GM21360 (cell line): ENCODE measurements around the gene PWWP2B.
"Not testable (repeated sequence)": the region's sequence is repeated elsewhere in the genome, so short reads cannot be mapped to it uniquely, and the experiment has no call there.

Experiments
- ATAC-seq: cut with Tn5 transposase; IDR thresholded peaks from one replicate; pipeline ENCODE4 v1.9.1; 2021; ENCODE audit warnings: mild to moderate bottlenecking, moderate library complexity; ENCODE audit not compliant: unreplicated experiment

PWWP2B gene

DNA sequence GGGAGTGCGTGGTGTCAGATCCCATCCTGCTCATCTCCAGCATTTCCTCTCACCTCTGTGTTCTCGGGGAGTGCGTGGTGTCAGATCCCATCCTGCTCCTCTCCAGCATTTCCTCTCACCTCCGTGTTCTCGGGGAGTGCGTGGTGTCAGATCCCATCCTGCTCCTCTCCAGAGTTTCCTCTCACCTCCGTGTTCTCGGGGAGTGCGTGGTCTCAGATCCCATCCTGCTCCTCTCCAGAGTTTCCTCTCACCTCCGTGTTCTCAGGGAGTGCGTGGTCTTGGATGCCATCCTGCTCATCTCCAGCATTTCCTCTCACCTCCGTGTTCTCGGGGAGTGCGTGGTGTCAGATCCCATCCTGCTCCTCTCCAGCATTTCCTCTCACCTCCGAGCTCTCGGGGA, 18.0 kb upstream of the PWWP2B start:
- not testable (repeated sequence) for ATAC-seq

DNA sequence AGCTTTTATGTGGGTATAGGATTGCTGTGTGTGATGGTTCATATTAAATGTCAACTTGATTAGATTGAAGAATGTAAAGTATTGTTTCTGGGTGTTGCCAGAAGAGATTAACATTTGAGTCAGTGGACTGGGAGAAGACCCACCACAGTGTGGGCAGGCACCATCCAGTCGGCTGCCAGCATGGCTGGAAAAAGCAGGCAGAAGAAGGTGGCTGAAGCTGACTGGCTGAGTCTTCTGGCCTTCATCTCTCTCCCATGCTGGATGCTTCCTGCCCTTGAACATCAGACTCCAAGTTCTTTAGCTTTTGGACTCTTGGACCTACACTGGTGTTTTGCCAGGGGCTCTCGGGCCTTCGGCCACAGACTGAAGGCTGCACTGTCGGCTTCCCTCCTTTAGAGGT, 16.0 kb upstream of the PWWP2B start:
- not testable (repeated sequence) for ATAC-seq

DNA sequence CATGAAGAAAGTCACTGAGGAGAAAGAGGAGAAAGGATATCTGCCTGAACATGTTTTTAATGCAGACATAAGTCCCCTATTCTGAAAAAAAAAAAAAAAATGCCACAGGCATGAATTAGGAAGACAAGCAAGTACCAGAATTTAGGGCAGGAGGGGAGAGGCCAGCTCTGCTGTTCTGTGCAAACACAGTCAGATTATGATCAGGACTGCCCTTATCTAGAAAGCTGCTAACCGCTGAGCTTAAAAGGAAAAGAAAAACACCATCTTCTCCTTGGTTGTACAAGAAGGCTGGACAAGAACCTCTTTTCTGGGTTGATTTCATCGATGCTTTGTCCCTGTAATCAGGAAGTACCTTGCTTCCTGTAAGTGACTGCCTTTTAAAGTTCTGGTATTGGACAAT, 15.3 kb upstream of the PWWP2B start:
- ATAC-seq: no peak

DNA sequence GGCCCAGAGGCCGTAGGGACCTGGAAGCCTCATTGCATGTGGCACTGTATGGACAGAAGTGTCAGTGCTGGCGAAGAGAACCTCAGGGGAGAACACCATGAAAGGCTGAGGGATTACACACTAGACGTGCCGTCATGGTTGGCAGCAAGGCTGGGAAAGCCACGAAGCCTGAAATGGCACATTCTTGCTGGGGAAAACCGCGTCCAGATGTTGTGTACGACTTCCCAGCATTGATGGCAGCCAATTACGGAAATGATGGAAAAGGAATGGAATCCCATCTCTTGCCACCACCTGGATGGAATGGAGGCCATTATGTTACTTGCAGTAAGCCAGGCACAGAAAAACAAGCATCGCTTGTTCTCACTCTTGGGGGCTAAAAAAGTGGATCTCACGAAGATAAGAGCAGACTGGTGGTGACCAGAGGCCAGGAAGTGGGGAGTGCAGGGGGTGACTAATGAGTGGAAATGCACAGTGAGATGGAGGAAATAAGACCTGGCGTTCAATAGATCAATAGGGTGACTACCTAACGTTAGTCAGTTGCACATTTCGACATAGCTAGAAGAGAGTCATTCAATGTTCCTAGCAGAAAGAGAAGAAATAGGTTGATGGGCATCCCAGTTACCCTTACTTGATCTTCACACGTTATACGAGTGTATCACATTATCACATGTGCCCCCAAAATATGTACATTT, 14.6 kb upstream of the PWWP2B start:
- ATAC-seq: no peak

DNA sequence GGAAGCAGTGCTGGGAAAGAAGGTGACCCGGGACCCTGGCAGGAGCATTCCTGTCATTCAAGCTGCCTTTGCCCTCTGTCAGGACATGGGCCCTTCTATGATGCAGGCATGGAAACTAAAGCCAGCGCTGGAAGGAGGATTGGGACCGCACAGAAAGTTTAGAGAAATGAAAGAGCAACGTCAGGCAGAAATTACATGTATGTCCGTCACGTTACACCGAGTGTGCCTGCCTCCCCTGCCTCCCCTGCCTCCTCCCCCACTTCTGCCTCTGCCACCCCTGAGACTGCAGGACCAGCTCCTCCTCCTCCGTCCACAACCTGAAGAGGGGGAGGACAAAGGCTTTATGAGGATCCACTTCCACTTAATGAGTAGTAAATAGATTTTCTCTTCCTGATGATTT, 13.9 kb upstream of the PWWP2B start:
- no peak for ATAC-seq

DNA sequence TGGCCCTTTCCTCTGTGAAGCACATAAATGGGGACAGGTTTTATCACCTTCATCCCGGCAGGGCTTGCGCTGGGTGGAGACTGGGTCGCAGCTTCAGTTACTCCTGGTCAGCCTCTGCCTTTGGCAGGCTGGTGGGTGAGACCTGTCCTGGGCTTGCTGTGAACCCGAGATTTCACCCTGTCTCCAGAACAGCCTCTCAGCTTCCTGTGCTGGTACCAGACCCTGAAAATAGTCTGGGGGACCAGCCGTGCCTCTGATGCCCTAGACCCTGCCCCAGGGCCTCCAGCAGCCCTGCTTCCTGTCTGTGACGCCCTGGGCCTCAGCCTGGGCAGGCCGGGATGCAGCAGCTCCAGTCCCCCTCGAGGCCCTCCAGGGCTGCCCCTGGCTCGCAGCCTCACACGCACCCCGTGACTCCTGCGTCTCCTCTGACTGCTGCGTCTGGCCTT, 13.2 kb upstream of the PWWP2B start:
- no peak for ATAC-seq

DNA sequence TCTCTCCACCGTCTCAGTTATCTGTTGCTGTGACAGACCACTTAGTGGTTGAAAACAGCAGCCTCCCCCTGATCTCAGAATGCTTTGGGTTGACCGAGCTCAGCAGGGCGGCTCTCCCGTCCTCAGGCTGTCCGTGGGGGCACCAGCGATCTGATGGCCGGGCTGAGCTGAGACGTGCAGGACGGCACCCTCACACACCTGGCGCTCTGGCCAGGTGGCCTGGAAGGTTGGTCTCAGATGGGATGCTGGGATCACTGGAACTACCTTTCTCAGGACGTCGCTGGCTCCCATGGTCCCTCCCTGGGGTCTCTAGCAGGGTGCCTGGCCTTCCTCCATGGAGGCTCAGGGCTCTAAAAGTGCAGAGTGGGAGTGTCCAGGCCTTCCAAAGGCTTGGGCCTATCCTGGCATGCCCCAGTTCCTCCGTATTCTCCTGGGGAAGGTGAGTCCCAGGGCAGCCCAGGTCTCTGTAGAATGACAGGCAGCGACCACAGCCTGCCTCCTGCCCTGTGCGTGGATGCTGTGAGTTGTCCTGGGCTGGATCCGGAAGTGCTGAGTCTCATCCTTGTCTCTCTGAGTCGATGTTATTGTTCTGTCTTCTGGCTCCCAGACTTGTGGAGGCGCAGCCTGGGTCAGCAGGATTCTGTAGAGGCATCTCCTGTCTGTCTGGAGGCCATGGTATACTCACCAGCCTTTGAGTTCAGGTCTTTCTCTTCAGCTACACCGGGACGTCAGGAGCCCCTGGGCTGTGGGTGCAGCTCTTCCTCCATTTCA, 12.2 kb upstream of the PWWP2B start:
- no peak for ATAC-seq

DNA sequence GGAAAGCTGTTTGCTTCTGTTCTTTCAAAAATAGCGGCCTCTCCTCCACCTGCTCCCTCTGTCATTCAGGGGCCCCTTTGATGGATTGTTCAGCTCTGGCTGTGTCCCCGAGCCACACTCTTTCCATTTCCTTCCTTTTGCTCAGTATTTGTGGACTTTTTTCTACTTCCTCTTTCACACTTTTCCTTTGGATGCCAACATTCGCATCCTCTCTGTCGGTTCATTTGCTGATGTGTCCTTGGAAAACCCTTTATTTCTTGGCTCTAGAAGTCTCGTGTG, 11.7 kb upstream of the PWWP2B start:
- no peak for ATAC-seq

DNA sequence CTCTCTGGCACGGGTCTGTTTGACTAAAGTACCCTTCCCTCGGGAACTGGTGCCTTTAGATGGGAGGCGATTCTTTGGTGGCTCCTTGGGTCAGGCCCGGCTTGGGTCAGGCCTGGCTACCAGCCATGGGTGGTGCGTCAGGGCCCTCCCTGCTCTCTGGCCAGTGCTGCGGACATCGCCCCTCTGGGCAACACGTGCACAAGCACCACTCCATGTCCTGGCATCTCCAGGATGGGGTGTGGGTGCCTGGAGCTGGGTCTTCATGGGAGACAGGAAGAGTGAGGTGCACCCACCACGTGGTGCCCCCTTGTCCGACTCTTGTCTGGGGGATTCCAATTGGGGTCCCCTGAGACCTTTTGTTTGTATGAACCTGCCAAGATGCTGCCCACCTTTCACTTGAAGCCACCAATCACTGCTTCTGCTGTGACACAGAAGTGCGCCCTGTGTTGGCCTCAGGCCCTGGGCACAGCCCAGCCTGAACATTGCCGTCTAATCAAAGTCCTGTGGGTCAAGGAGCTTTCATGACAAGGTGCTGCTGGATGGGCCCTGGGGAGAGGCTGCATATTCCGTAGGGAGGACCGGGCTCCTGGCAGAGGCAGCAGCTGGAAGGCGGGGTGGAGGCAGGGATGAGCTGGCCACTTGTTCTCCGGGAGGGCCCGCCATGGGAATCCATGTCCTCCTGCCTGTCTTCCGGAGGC, 11.1 kb upstream of the PWWP2B start:
- ATAC-seq: no peak

DNA sequence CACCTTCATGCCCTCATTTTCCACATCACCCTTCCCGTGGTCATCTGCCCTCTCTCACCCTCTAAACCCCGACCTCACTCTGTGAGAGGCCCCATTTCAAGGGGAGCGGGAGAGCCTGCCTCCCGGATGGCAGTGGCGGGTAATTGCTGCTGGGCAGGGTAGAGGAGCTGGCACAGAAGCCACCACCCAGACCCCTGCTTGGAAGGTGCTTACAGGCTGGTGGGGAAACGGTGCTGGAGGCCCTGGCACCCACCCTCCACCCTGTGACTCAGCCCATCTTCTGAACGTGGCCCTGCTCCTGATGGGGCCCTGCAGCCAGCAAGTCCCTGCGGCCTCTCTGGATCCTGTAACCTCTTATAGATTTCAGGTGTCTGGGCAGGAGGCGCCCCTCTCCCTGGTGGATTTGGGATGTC, 10.6 kb upstream of the PWWP2B start:
- no peak for ATAC-seq

DNA sequence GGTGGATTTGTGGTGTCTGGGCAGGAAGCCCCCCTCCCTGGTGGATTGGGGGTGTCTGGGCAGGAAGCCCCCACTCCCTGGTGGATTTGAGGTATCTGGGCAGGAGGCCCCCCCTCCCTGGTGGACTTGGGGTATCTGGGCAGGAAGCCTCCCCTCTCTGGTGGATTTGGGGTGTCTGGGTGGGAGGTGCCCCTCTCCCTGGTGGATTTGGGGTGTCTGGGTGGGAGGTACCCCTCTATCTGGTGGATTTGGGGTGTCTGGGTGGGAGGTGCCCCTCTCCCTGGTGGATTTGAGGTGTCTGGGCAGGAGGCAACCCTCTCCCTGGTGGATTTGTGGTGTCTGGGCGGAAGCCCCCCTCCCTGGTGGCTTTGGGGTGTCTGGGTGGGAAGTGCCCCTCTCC, 10.1 kb upstream of the PWWP2B start:
- not testable (repeated sequence) for ATAC-seq

DNA sequence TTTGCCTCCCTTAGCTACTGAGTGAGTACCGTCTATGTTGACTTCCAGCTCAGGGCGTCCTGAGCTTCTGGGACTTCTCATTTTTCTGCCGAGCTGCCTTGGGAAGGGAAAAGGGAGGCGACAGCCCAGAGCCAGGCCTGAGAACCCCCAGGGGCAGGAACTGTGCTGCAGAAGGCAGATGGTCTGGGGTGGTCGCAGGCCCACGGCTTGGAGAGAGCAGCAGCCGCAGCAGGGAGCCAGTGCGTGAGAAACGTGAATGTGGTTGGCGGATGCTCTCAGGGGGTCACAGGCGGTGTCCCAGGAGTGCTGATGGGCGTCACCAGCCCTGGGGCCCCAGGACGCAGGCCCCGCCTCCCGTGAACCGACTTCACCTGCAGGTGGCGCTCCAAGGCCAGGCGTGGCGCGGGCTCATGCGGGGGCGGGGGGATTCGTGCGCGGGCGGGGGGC, 9.2 kb upstream of the PWWP2B start:
- ATAC-seq: peak; percentile 45

DNA sequence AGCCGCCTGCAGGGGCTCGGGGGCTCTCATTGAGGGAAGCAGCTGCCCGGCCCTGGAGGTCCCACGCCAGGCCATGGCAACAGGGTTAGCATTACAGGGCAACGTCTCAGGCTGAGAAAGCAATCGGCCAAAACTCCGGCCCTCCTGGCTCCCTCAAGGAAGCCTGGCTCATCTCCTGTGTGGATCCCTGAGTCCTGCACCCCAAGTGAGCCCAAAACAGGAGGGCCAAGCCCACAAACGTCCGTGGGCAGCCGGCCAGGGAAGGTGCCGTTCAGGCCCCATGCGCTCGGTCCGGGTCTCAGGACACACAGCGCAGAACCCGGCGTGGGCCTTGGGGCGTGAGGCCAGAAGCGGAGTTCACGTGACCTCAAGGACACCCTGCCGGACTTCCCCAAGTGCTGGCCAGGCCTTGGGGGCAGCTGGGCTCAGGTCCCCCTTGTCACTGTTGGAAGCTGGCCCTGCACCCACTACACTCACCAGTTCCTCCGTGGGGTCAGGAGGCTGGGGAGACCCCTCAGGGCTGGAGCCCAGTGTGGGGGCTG, 8.0 kb upstream of the PWWP2B start:
- ATAC-seq: no peak

DNA sequence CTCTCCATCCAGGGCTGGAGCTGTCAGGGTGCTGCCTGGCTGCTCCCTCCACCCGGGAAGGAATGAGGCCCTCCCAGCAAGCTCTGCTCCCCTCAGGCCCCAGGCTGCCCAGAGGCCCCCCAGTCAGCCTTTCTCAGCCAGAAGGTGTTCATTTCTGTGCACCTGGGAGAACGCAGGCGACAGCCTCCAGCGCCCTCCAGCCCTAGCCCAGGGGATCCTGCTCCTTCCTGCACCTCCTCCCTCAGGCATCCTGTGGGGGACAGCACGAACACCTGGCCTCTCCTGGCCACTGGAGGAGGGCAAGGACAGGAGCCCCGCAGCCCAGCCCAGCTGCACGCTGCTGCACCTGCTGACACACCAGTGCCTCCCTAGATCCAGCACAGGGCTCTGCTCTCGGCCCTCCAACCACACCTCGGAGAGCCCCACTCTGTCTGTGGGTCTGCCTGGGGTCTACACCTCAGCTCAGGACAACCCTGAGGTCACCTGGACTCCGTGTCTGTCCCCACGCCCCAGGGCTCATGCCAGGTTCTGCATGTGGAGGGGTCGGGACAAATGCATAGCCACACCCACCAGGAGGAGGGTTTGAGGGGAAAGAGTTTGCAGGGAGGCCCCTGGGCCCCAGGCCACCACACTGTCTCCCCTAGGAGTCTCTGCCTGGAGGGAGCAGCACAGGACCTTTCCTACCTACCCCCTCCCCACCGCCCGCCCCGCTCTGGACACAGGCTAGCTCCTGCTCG, 7.4 kb upstream of the PWWP2B start:
- no peak for ATAC-seq

DNA sequence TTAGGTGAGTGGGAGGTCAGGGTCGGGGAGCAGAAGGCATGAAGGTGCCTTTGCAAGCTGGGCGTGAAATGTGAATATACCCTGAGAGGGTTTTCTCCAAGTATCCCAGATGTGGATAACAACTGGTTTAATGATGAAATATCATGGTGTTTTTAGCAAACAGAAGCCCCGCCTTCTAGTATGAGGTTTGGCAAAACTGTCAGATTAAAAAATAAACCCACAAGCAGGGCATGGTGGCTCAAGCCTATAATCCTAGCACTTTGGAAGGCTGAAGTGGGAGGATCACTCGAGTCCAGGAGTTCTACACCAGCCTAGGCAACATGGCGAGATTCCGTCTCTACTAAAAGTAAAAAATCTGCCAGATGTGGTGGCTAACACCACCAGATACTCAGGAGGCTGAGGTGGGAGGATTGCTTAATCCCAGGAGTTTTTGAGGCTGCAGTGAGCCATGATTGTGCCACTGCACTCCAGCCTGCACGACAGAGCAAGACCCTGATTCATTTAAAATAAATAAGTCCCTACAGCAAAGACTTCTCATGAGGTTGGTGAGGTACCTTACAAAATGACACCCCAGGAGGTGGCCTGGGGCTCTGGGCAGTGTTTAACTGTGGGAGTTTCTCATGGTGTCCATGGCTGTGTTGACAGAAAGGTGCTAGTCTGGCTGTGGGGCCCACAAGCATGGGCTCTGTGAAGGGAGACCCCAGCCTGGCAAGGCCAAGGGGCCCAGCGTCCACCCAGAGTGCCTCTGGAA, 6.7 kb upstream of the PWWP2B start:
- no peak for ATAC-seq

DNA sequence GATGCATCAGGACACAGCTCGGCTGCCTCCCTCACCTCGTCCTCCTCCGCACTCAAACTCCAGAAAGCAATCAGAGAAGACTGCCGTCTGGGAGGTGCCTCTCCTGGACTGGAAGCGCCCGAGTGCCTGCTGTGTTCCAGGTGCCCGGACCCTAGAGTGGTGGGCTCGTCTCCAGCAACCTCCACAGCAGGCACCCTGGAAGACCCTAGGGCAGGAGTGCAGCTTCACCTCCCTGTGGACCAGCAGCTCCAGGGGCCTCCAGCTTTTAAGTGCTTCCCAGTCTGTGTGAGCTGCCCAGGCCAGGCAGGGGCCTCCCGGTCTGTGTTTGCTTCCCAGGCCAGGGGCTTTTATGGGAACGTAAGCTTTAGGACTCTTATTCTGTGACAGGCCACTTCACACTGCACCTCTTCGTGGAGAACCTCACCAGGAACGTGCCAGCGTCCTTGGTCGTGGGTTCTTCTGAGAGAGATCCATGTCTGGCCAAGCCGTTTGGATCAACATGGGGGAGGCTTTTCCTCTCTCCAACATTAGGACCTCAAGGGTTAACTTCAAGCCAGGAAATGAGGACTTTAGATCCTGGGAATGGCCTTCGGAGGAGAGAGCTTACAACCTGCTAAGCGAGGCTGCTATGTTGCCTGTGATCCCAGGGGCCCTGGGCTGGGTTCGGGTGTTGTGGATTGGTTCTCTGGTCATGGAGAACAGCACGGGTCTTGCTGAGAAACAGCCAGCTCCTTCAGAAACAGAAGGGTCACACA, 5.9 kb upstream of the PWWP2B start:
- no peak for ATAC-seq

DNA sequence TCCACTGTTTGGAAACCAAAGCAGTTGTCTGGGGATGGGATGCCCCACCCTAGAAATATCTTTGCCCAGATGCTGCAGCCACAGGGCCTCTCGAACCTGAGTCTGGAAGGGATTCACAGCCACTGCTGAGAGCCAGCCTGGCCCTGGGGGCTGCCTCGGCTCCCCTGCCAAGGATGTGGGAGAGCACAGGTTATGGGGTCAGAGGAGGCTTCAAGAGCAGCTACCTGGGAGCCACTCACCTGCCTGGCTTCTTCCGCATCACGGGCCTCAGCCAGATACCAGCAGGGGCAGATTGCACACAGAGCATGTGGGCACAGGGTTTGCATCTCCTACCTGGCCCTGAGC, 5.4 kb upstream of the PWWP2B start:
- no peak for ATAC-seq

DNA sequence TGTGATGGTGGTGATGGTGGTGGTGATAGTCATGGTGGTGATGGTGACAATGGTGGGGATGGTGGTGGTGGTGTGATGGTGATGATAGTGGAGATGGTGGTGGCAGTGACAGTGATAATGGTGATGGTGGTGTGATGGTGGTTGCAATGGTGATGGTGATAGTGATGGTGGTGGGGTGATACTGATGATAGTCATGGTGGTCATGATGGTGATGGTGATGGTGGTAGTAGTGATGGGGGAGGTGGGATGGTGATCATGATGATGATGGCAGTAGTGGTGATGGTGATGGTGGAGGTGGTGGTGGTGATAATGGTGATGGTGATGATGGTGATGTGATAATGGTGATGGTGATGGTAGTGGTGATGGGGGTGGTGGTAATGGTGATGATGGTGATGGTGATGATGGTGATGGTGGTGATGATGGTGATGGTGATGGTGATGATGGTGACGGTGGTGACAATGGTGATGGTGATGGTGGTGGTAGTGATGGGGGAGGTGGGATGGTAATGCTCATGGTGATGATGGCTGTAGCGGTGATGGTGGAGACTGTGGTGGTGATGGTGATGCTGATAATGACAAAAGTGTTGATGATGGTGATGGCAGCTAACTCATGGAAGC, 4.7 kb upstream of the PWWP2B start:
- ATAC-seq: no peak
